ENCODE data around the gene S1PR5.
"Not testable (repeated sequence)": the region's sequence is repeated elsewhere in the genome, so short reads cannot be mapped to it uniquely, and the experiment has no call there.

Gene S1PR5

GRCh38 chr19:10544242-10544752 is 27.1 kb upstream of the S1PR5 start:
- DNase-seq: peak; percentile 8

DNA sequence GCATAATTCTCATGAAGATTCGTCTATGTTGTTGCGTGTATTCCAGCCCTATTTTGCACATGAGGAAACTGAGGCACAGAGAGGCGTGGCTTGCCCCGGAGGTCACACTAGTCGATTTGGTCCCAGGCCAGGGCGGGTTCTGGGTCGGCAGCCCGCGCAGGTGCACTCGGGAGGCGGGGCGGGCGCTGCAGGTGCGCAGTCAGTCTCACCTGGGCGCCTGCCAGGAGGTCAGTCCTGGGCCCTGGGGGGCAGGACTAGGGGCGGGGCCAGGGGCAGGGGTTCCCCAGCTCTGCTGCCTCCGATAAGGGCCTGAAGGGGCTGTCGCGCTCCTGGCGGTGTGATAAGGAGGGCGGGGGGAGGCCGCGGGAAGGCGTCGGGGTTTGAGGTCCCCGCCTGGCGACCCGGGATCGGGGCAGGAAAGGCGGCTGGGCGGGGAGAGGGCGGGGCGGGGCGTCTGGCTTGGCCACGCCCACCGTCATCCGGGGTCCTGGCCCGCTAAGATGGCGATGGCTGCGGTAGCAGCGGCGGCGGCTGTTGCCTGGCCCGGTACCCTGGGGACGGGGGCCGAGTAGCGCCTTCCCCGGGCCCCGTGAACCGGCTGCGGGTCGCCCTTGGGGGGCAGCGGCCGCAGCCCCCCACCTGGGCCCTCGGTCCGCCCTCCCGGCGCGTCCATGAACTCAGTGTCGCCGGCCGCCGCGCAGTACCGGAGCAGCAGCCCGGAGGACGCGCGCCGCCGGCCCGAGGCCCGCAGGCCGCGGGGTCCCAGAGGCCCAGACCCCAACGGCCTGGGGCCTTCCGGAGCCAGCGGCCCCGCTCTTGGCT is 26.4 kb upstream of the S1PR5 start, which contains the start of gene ATG4D:
ATG4D (plus strand) TSS at position 485 of the 822 bp plus-strand sequence; CDS start at position 672, 187 bp downstream.
- peak; percentile 93 for DNase-seq

- no peak for DNase-seq
These were observed 25.8 kb upstream of the S1PR5 start for GRCh38 chr19:10543059-10543419.

DNA sequence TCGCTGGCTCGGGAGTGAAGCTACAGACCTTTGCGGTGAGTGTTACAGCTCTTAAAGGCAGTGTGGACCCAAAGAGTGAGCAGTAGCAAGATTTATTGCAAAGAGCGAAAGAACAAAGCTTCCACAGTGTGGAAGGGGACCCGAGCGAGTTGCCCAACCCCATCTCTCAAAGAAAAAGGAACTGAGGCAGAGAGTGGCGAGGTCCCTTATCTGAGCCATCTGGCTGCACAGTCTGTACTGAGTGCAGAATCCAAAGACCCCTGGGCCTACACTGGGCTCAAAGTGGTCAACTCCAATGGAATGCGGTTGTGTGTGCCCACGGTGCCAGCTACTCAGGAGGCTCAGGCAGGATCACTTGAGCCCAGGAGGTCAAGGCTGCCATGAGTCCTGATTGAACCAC is 21.8 kb upstream of the S1PR5 start:
- DNase-seq: not testable (repeated sequence)

GRCh38 chr19:10538204-10538983 is 21.1 kb upstream of the S1PR5 start:
- DNase-seq: no peak

- no peak for DNase-seq
These were observed 20.4 kb upstream of the S1PR5 start for GRCh38 chr19:10537668-10538067.

GRCh38 chr19:10535613-10536012 is 18.4 kb upstream of the S1PR5 start:
- no peak for DNase-seq

DNA sequence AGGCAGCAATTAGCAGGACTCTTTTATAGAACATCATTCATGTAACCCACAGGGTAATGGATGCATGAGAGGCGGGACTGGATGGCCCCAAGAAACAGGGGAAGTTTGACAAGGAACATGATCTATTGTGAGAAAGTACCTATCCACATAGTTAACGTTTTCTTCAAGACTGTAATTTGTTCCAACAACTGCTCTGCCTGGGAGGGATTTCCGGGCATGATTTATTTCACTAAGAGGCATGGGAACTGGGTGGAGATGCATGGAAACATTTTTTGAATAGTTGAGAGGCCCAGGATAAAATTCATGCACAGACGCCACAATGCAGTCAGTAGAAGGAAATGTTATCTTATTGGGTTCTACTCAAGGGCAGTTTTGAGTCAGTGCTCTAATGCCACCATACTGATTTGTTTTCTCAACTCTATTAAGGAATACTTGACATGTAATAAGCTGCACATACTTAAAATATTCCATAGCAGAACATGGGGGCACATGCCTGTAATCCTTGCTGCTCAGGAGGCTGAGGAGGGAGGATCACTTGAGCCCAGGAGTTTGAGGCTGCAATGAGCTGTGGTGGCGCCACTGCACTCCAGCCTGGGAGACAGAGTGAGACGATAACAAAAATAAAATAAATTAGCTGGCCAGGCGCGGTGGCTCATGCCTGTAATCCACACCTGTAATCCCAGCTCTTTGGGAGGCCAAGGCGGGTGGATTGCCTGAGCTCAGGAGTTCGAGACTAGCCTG is 16.6 kb upstream of the S1PR5 start:
- no peak for DNase-seq

GRCh38 chr19:10532457-10532856 is 15.2 kb upstream of the S1PR5 start:
- no peak for DNase-seq

DNA sequence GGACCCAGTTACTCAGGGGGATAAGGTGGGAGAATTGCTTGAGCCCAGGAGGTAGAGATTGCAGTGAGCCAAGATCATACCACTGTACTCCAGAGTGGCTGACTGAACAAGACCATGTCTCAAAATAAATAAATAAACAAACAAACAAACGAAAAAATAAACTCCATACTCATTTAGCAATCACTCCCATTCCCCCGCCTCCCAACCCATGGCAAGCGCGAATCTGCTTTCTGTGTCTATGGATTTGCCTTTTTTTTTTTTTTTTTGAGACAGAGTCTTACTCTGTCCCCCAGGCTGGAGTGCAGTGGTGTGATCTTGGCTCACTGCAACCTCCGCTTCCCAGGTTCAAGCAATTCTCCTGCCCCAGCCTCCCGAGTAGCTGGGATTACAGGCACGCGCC is 9.6 kb upstream of the S1PR5 start:
- not testable (repeated sequence) for DNase-seq

GRCh38 chr19:10525636-10526035 is 8.4 kb upstream of the S1PR5 start:
- no peak for DNase-seq

- DNase-seq: no peak
These were observed 5.9 kb upstream of the S1PR5 start for GRCh38 chr19:10523135-10523636.

- no peak for DNase-seq
These were observed 4.4 kb upstream of the S1PR5 start for GRCh38 chr19:10521461-10522171.

DNA sequence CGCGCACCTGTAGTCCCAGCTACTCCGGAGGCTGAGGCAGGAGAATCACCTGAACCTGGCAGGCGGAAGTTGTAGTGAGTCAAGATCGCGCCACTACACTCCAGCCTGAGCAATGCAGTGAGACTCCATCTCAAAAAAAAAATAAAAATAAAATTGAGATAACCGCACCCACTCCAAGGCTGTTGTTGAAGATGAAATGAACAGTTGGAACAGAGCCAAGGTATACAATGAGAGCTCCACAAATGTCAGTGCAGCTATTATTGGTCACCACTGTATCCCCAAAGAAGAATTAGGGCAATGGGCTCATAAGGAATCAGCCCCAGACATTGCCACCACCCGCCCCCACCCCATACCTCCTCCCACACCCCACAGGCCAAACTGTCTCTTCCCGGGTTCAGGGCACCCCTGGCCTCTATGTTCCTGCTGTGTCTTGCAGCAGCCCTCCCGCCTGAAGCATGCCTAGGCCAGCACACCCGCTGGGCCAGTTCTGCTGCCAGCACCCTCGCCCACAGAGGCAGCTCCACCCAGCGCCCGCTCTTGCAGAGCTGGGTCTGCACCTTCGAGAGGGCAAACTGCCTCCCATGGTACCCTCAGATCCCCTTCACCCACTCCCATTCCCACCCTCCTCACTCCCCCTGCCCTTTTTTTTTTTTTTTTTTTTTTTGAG is 3.5 kb upstream of the S1PR5 start:
- no peak for DNase-seq

GRCh38 chr19:10519421-10519820 is 2.2 kb upstream of the S1PR5 start:
- no peak for DNase-seq

- DNase-seq: no peak
These were observed 1.5 kb upstream of the S1PR5 start for GRCh38 chr19:10518444-10519361.

DNA sequence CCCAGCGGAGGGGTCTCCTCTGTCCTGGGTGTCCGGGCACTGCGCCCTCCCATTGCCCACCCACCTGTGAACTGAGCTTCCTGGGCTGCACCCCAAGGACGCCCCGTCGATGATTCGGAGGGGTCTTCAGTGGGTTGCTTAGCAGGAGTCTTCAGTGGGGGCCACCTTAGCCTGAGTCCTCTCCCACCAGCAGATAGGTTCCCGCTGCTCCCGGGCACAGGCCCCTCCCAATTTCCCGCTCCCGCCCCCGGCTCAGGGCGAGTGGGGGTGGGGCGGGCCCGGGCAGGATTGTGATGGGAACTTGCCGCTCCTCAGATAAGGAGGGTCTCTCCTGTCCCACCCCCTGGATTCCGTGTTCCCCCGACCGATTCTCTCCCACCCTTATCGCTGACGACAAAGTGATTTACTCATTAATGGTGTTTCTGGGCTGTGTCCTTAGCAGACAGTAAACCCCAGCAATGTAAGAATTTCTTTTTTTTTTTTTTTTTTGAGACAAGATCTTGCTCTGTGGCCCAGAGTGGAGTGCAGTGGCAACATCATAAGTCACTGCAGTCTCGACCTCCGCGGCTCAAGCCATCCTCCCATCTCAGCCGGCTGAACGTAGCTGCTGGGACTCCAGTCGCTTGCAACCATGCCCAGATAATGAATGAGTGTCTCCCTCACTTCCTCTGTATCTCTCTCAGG is 655 bp upstream of the S1PR5 start:
- DNase-seq: peak; percentile 41

GRCh38 chr19:10516671-10517286 is 468 bp downstream of the S1PR5 start:
- no peak for DNase-seq

- no peak for DNase-seq
These were observed 1.2 kb downstream of the S1PR5 start for GRCh38 chr19:10516064-10516385.

Measured in DMS79 treated with DMSO at 0.1 percent for 48 hours (cell line).